NOMO-1 treated with dmso at 0.1 percent for 144 hours (cell line): ENCODE measurements around the gene TCEA3.
A peak's percentile ranks its signal among the peaks of the same experiment; 100 is the strongest.

Source experiments
- DNase-seq: peaks from one replicate; lab custom pipeline; 2025; ENCODE audit not compliant: unreplicated experiment; lab: John Stamatoyannopoulos, UW

Gene TCEA3

DNA sequence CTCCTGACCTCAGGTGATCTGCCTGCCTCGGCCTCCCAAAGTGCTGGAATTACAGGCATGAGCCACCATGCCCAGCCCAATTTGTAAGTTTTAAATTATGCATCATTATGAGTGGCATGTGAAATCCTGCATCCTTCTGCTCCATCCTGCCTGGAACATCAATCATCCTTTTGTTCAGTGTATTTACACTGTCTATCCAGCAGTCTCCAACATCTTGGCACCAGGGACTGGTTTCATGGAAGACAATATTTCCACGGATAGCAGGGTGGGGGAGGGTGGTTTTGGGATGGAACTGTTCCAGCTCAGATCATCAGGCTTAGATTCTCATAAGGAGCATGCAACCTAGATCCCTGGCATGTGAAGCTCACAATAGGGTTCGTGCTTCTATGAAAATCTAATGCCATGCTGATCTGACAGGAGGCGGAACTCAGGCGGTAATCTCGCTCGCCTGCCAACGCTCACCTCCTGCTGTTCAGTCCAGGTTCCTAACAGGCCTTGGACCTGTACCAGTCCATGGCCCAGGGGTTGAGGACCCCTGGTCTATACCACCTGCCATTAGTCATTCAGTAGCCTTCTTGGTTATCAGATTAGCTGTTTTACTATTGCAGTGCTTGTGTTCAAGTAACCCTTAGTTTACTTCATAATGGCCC, 22.2 kb upstream of the TCEA3 start:
- DNase-seq, result no peak

GRCh38 chr1:23444596-23445390, 20.2 kb upstream of the TCEA3 start:
- DNase-seq, result no peak

DNA sequence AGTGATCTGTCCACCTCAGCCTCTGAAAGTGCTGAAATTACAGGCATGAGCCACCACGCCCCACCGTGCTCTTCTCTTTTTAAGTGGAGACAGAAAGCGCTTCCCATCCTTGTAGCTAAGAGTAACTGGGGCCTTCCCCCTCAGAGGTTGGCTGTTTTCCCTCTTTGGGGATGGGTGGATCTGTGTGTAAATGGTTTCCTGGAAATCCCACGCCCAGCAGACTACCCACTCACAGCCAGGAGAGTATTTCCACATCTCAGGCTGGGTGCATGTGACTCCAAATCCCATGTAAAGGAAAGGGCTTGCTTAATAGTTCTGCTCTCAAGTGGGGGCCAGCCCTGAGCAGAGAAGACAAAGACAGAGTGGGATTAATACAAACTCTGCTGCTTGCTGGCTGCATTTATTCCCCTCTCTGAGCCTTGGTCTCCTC, 19.6 kb upstream of the TCEA3 start:
- DNase-seq, result no peak

DNA sequence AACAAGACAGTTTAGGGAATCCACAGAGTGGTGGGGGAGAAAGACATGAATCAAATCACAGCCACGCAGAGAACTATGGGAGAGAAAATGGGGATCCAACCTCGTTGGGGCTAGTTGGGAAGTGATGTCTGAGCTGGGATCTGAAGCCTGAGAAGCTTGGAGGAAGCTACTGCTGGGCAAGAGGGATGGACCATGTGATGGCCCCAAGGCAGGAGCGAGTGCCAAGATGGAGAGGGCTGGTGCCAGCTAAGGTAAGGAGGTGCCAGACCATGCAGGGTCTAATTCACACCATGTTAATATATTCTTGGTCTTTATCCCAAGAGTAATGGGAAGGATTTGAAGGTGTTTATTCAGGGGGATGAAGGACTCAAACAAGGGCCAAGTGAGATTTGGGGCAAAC, 18.2 kb upstream of the TCEA3 start:
- no peak for DNase-seq

GRCh38 chr1:23441446-23442148, 17.0 kb upstream of the TCEA3 start:
- no peak for DNase-seq

DNA sequence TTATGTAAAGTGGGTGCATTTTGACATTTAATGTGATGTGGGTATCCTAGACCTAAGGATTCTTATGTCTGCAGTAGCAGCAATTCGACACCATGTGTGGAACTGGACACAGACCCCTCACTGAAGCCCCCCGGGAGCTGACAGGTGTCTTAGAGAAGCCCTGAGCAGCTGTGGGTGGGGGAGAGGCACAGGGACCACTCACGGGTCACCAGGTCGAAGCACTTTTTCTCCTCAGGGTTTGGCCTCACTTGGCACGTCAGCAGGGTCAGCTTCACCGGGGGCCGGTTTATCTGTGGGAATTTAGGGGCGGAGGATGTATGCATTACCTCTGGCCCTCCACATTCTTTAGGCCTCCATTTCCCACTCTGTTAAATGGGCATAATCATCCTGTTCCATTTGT, 14.0 kb upstream of the TCEA3 start:
- DNase-seq, result no peak

- DNase-seq, result no peak
Observed at GRCh38 chr1:23437355-23437664, 12.8 kb upstream of the TCEA3 start.

DNA sequence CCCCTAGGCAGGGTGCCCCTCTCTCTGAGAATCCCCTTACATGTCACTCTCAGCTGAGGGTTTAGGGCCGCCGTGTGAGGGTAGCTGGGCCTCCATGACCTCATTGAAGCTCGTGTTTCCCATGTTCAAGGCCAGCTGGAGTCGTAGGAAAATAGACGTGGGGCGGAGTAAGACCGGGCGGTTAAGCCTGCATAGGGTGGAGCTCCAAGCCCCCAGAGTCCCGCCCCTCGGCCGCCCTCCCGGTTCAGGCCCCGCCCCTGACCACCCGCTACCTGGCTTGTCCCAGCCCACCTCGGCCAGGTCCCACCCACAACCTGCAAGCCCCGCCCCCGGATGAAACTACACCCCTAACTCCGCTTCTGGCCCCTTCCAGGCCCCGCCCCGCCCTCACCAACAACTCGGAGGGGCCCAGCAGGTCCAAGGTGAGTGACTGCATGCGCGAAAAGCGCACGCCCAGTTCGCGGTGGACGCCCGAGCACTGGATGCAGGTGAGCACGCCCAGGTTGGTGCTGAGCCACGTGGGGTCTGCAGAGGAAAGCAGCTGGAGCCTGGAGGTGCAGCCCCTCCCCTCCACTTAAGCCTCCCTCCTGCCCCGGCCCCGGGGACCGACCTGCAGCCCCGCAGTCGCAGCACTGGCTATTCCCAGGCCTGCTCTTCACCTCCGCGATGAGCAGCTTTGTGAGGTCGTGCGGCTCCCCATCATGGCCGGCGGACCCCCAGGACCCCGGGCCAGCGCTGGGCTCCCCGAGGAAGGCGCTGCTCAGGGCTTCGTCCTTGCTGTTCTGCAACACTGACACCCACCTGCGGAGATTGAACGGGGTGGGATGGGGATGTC, 12.2 kb upstream of the TCEA3 start:
- no peak for DNase-seq

DNA sequence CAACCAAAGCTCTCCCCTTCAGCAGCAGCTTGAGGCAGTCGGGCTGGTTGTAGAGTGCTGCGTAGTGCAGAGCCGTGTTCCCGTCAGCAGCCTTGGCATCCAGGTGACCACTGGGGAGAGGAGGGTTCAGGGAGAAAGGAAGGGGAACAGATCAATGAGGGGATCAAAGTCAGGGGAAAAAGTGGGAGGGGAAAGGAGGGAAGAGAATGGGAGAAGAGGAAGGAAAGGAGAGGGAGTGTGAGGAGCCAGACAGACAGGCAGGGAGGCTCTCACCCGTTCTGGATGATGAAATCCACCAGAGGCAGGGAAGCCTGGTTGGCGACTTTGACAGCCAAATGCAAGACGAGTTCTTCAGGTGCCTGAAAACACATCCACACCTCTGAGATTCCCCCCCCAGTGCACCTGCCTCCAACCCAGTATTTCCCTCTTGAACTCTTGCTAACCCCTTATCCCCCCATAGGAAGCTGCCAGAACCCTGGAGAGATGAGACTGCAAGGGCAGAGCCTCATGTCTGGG, 9.8 kb upstream of the TCEA3 start:
- no peak for DNase-seq

- DNase-seq, result no peak
Observed at GRCh38 chr1:23433122-23433521, 8.6 kb upstream of the TCEA3 start.

DNA sequence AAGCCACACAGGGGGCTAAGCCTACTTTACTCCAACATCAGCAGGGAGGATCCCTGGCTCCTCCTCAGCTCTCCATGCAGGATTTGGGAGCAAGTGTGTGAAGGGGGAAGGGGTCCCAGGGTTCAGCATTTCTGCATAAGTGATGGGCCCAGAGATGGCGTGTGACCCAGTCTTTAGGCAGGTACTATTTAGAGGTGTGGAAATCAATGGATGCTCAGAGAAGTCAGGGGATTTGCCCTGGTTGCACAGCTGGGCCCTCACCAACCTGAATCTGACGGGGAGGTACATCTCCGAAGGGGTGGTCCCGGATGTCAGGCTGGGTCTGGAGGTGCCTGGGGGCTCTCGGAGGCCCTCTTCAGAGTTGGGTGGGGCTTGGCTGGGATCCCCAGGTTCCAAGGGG, 6.9 kb upstream of the TCEA3 start:
- no peak for DNase-seq

- DNase-seq, result no peak
Observed at GRCh38 chr1:23430803-23431202, 6.3 kb upstream of the TCEA3 start.

- DNase-seq, result no peak
Observed at GRCh38 chr1:23428136-23428905, 3.8 kb upstream of the TCEA3 start.

GRCh38 chr1:23427550-23427949, 3.0 kb upstream of the TCEA3 start:
- DNase-seq, result no peak

DNA sequence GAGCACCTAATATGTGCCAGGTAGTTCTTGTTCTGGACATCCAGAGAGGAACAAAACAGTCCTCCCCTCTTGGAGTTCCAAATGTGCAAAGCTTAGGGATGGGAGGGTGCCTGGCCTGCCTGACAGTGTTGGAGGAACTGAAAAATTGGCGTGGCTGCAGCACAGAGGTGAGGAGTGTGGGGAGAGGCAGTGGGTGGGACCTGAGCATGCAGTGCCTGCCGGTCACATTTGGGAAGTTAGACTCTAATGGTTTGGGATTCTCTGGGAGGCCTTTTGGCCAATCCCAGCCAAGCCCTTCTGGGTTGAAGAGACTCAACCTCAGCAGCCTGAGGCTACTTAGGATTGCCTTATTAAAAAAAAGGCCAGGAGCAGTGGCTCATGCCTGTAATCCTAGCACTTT, 2.3 kb upstream of the TCEA3 start:
- DNase-seq, result no peak

DNA sequence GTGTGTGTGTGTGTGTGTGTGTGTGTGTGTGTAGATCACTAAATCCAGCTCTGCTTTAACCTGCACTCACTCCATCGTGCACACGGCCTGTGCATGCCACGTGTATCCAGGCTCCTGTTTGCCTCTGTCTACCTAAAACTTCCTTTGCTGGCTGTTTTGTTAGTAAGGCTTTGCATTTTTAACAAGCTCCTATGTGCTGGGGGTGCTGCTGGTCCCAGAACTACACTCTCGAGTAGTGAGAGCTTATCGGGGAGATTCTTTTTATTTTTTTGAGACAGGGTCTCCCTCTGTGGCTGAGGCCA, 596 bp upstream of the TCEA3 start:
- no peak for DNase-seq

DNA sequence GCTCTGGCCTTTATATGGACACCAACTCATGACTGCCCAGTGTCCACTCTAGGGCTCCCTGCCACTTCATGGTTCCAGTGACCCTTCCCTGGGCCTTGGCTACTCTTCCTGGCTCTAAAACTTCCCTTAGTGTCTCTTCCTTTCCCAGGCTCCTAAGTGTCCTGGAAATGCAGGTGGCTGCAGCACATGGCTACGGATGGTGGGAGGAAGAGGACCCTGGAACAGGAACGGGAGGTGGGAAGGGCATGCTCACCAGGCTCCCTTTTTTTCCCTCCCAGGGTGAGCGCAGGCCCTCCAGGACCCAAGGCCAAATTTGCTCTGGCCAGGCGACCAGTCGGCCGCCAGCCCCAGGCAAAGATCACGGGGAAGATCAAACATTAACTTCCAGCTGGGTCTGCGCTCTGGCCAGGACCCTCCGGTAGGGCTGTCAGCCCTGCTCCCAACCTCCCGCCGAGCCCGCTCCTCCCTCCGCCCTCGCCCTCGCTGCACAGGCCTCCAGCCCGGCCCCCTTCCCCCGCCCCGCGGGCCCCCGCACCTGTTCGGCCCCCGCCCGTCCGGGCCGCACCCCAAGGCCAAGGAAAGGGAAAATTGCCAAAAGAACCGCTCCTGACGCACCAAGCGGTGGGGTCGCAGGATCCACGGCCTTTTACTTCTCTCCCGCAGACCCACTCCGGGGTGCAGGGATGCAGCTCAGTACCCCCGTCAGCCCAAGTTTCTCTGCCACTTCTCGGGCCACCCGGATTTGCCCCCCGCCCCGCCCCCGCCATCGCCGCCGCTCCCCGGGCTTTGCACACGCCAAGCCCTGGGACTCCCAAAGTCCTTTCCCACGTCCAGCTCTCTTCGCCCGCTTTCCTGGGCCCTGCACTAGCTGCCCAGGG, 894 bp downstream of the TCEA3 start:
- DNase-seq, result no peak

DNA sequence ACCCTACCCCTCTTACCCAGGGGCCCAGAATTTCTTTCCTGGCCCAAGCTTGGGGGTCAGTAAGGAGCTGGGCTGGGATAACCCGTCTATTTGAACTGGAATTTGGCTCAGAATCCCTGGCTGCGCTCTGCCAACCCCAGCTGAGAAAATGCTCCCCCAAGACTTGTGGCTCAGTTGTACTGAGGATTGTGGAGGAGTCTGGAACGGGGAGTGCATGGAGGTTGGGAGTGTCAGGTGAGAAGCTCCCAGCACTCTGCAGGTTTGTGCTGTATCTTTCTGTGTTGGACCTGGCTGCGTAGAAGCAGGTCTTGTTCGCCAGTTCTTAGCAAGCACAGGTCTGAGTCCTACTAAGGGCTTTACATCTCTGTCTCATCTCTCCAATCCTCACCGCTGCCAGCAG, 1.6 kb downstream of the TCEA3 start:
- DNase-seq, result no peak

DNA sequence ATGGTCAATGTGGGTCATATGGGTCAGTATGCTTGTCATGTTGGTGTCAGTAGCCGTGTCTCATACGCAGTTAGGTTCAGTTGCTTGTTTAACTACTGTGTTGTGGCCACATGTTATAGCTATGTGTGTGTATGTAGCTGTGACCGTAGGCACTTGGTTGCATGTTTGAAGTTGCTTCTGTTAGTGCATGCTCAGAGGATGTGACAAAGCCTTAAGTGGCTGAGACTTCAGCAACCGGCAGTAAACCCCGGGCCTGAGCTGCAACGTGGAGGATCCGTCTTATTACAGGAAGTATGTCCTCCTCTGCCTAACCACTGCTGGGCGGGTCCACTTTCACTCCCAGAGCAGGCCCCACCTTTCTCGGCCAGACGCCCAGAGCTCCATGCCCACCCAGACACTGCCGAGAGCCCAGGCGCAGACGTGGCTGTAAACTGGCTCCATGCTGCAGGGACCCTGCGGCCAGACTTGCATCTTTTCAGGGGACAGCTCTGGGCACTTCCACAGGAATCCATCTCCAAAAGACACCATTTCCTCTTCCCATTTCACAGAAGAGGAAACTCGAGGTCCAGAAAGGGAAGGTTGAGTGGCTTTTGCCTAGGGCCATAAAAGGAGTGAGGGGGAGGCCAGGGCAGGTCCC, 2.2 kb downstream of the TCEA3 start:
- DNase-seq, result peak; percentile 45
